ENCODE measurements around the gene KCTD13.

GRCh38 chr16:29862884-29863668 is 63.0 kb downstream of the KCTD13 start, which contains the start of gene CDIPT:
- TF ChIP-seq CTCF (conservative IDR thresholded peaks at IDR 0.05; ENCODE audit: low read depth, low read length) (peak; percentile 74), EZH2 (IDR thresholded peaks at IDR 0.05; ENCODE audit: low read length, unreplicated experiment) (no peak)

All from PC-3 (cell line).